ENCODE measurements around the gene PCBP3. TPM values are rescaled to one million over a fixed set of nuclear protein-coding genes. Genes with fewer than 3 reads are reported as not detected.

Gene PCBP3
- total and polyA plus RNA-seq, 2 of the 13 experiments (the other 11 are each of a cell fraction or from before 2014, with no cell fraction given): not detected

DNA sequence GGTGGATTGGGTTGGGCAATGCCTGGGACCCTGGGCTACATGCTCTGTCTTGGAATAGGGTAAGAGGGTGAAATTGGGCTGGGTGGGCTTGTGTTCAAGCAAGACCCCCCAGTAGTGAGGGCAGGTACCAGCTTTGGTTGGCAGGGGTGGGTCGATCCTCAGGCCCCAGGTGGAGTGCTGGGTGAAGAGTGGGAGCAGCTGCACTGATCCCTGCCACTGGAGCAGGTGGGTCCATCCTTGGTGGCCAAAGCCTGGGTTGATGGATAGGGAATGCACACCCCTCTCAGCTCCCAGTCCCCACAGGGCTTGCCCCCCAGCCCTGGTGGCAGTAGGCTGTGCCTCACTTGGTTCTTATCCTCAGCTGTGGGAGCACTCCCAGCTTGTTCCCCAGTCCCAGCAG lies 135.2 kb downstream of the PCBP3 start:
- ChIA-PET CTCF (ENCODE audit: low intra/inter-chr PET ratio, low total read pairs) (no interaction called here), POLR2A (no interaction called here)
- BruUV-seq (replicated peaks): no TSS peak
- no peak for TF ChIP-seq ZNF546 (CRISPR knock-in tag; conservative IDR thresholded peaks at IDR 0.05)
- TF ChIP-seq, protein P1, sequence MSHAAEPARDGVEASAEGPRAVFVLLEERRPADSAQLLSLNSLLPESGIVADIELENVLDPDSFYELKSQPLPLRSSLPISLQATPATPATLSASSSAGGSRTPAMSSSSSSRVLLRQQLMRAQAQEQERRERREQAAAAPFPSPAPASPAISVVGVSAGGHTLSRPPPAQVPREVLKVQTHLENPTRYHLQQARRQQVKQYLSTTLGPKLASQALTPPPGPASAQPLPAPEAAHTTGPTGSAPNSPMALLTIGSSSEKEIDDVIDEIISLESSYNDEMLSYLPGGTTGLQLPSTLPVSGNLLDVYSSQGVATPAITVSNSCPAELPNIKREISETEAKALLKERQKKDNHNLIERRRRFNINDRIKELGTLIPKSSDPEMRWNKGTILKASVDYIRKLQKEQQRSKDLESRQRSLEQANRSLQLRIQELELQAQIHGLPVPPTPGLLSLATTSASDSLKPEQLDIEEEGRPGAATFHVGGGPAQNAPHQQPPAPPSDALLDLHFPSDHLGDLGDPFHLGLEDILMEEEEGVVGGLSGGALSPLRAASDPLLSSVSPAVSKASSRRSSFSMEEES (CRISPR knock-in tag; IDR thresholded peaks at IDR 0.05): no peak
- TF ChIP-seq ZNF274 (CRISPR knock-in tag; IDR thresholded peaks at IDR 0.05): no peak
- no peak overlapping the region for H3K9ac ChIP-seq (ENCODE audit: insufficient read depth, low read depth, low read length)
- FAIRE-seq (no peak), ATAC-seq (no peak), DNase-seq (ENCODE audit: low spot score) (no peak)
- no peak overlapping the region for H3K4me3 ChIP-seq (replicated peaks in 1 of 3; ENCODE audit: insufficient read depth in 1 of 3, low read depth in 2 of 3, low read length in 3 of 3)
- 0% methylated on average over 1 of the region's 1 CpG for WGBS (ENCODE audit: low lambda C conversion rate)
- intact Hi-C loops (cut with micrococcal nuclease; ENCODE audit: unreplicated experiment) (no loop called here), in situ Hi-C loops (cut with HindIII; ENCODE audit: extremely low pct_ligation_motif_present, low pct_unique_long_range_greater_than_20kb) (no loop called here)
- H4K20me1 ChIP-seq (ENCODE audit: insufficient read depth, low read length): no peaks in the 10 kb centered on the region
- no peak overlapping the region for H3K27ac ChIP-seq (ENCODE audit: extremely low read length, insufficient read depth, low read length)
- H3K4me2 ChIP-seq (ENCODE audit: low read depth, low read length): no peak overlapping the region
- H3K79me2 ChIP-seq (ENCODE audit: insufficient read depth, low read length): no peaks in the 10 kb centered on the region
- H3K27me3 ChIP-seq (ENCODE audit: control insufficient read depth in 1 of 2, insufficient read depth in 2 of 2, low read length in 2 of 2): no peaks in the 10 kb centered on the region
- no peaks in the 10 kb centered on the region for H3K4me1 ChIP-seq (ENCODE audit: insufficient read depth, low read length)
- no peak overlapping the region for H2AFZ ChIP-seq (ENCODE audit: low read length)
- peaks cover 5% of the 10 kb centered on the region; the same call in 1 of the 2 replicates for H3K9me3 ChIP-seq (ENCODE audit: low read length)
- H3K36me3 ChIP-seq (replicated peaks in 1 of 2; ENCODE audit: control insufficient read depth in 1 of 2, insufficient read depth in 2 of 2, low read length in 2 of 2): no peaks in the 10 kb centered on the region

- 44% methylated on average over 3 of the region's 3 CpGs for WGBS (ENCODE audit: low lambda C conversion rate)
- intact Hi-C loops (cut with micrococcal nuclease; ENCODE audit: unreplicated experiment) (no loop called here), in situ Hi-C loops (cut with HindIII; ENCODE audit: extremely low pct_ligation_motif_present, low pct_unique_long_range_greater_than_20kb) (no loop called here)
- H4K20me1 ChIP-seq (ENCODE audit: insufficient read depth, low read length): no peaks in the 10 kb centered on the region
- H3K79me2 ChIP-seq (ENCODE audit: insufficient read depth, low read length): no peaks in the 10 kb centered on the region
- no TSS peak for BruUV-seq (replicated peaks)
- H3K36me3 ChIP-seq (replicated peaks in 1 of 2; ENCODE audit: control insufficient read depth in 1 of 2, insufficient read depth in 2 of 2, low read length in 2 of 2): no peaks in the 10 kb centered on the region
- no peak for DNase-seq (ENCODE audit: low spot score)
- H3K9ac ChIP-seq (ENCODE audit: insufficient read depth, low read depth, low read length): no peak overlapping the region
- POLR2A ChIA-PET: no interaction called here
- H3K27me3 ChIP-seq (ENCODE audit: control insufficient read depth in 1 of 2, insufficient read depth in 2 of 2, low read length in 2 of 2): no peaks in the 10 kb centered on the region
- CTCF ChIA-PET (ENCODE audit: low intra/inter-chr PET ratio, low total read pairs): no interaction called here
- ATAC-seq: no peak
- H3K4me3 ChIP-seq (replicated peaks in 1 of 3; ENCODE audit: insufficient read depth in 1 of 3, low read depth in 2 of 3, low read length in 3 of 3): no peak overlapping the region
- no peak for FAIRE-seq
- H3K9me3 ChIP-seq (ENCODE audit: low read length): peaks cover 5% of the 10 kb centered on the region; the same call in 1 of the 2 replicates
- no peak overlapping the region for H3K27ac ChIP-seq (ENCODE audit: extremely low read length, insufficient read depth, low read length)
- H3K4me1 ChIP-seq (ENCODE audit: insufficient read depth, low read length): no peaks in the 10 kb centered on the region
- H2AFZ ChIP-seq (ENCODE audit: low read length): no peak overlapping the region
- H3K4me2 ChIP-seq (ENCODE audit: low read depth, low read length): no peak overlapping the region
- TF ChIP-seq HOXA7 (CRISPR knock-in tag; IDR thresholded peaks at IDR 0.05): no peak
- TF ChIP-seq, protein P2, sequence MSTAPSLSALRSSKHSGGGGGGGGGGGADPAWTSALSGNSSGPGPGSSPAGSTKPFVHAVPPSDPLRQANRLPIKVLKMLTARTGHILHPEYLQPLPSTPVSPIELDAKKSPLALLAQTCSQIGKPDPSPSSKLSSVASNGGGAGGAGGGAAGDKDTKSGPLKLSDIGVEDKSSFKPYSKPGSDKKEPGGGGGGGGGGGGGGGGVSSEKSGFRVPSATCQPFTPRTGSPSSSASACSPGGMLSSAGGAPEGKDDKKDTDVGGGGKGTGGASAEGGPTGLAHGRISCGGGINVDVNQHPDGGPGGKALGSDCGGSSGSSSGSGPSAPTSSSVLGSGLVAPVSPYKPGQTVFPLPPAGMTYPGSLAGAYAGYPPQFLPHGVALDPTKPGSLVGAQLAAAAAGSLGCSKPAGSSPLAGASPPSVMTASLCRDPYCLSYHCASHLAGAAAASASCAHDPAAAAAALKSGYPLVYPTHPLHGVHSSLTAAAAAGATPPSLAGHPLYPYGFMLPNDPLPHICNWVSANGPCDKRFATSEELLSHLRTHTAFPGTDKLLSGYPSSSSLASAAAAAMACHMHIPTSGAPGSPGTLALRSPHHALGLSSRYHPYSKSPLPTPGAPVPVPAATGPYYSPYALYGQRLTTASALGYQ (CRISPR knock-in tag; IDR thresholded peaks at IDR 0.05): no peak
- no peak for TF ChIP-seq ZHX2 (IDR thresholded peaks at IDR 0.05; ENCODE audit: low read depth)
- no peak for TF ChIP-seq ZHX2 (CRISPR knock-in tag; IDR thresholded peaks at IDR 0.05; ENCODE audit: borderline replicate concordance)
- TF ChIP-seq ATF7 (IDR thresholded peaks at IDR 0.05): no peak
- TF ChIP-seq ATF7 (CRISPR knock-in tag; IDR thresholded peaks at IDR 0.05): no peak
Measured at GRCh38 chr21:45779226-45779625, 135.7 kb downstream of the PCBP3 start.

All from HepG2 (cell line).